Prostate gland (tissue), 2 donors: Measurements from ENCODE around the gene SLC3A2.

ENCODE experiments used
- CTCF ChIP-seq, 4 experiments: fragments of 200-600 bp in 2 of 4; fragments of 450-650 bp in 2 of 4; sonication (generic) in 2 of 4; IDR thresholded peaks; 1 replicate in 3 of 4; 2 replicates in 1 of 4; pipeline ENCODE4 v1.5.1; 2016 to 2019; ENCODE audit warnings: antibody characterized with exemption in 4 of 4, mild to moderate bottlenecking in 2 of 4, moderate library complexity in 2 of 4
- POLR2A ChIP-seq: fragments of 450-650 bp; IDR thresholded peaks from one replicate; pipeline ENCODE4 v1.6.1; 2016; ENCODE audit warnings: antibody characterized with exemption, mild to moderate bottlenecking
- POLR2AphosphoS5 ChIP-seq: sonication (generic); formaldehyde crosslinking; IDR thresholded peaks from one replicate; pipeline ENCODE4 v1.6.1; 2017; ENCODE audit warnings: antibody characterized with exemption

- no peak for TF ChIP-seq CTCF (IDR thresholded peaks at IDR 0.05)
- no peak for TF ChIP-seq POLR2A
- no peak for TF ChIP-seq POLR2AphosphoS5
Measured at GRCh38 chr11:62851807-62852522, 28.7 kb upstream of the SLC3A2 start.
